ENCODE measurements around the gene NOTCH3.

NOTCH3 gene

GRCh38 chr19:15241259-15241910 is 40.6 kb upstream of the NOTCH3 start:
- DNase-seq (ENCODE audit: insufficient read length, low spot score), result no peak
- FAIRE-seq, result no peak
- TF ChIP-seq CTCF (IDR thresholded peaks at IDR 0.05; ENCODE audit: insufficient read depth, missing control alignments), result no peak

DNA sequence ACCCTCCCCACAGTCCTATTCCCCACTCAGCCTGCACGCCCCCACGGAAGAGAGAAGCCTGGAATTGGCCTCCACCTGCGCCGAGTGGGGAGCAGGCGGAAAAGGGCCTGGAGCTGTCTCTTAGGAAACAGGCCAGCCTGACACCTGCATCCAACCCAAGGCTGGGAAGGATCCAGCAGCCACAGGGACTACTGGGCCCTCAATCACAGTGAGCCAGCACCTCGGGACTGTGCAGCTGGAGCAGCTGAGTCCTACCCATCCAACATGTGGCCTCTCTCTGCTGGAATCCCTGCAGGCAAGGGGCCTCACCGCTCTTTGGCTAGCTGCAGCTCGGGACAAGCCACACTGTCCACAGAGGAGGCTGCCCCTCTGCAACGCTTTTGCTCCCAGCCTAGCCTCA is 39.7 kb upstream of the NOTCH3 start:
- no peak for TF ChIP-seq CTCF (IDR thresholded peaks at IDR 0.05; ENCODE audit: insufficient read depth, missing control alignments)
- FAIRE-seq (no peak), DNase-seq (ENCODE audit: insufficient read length, low spot score) (no peak)

- FAIRE-seq (no peak), DNase-seq (ENCODE audit: insufficient read length, low spot score) (no peak)
- TF ChIP-seq CTCF (IDR thresholded peaks at IDR 0.05; ENCODE audit: insufficient read depth, missing control alignments), result no peak
Observed at GRCh38 chr19:15239337-15239949, 38.6 kb upstream of the NOTCH3 start.

- TF ChIP-seq CTCF (IDR thresholded peaks at IDR 0.05; ENCODE audit: insufficient read depth, missing control alignments), result no peak
- DNase-seq (ENCODE audit: insufficient read length, low spot score) (no peak), FAIRE-seq (no peak)
Observed at GRCh38 chr19:15238639-15239155, 37.9 kb upstream of the NOTCH3 start.

DNA sequence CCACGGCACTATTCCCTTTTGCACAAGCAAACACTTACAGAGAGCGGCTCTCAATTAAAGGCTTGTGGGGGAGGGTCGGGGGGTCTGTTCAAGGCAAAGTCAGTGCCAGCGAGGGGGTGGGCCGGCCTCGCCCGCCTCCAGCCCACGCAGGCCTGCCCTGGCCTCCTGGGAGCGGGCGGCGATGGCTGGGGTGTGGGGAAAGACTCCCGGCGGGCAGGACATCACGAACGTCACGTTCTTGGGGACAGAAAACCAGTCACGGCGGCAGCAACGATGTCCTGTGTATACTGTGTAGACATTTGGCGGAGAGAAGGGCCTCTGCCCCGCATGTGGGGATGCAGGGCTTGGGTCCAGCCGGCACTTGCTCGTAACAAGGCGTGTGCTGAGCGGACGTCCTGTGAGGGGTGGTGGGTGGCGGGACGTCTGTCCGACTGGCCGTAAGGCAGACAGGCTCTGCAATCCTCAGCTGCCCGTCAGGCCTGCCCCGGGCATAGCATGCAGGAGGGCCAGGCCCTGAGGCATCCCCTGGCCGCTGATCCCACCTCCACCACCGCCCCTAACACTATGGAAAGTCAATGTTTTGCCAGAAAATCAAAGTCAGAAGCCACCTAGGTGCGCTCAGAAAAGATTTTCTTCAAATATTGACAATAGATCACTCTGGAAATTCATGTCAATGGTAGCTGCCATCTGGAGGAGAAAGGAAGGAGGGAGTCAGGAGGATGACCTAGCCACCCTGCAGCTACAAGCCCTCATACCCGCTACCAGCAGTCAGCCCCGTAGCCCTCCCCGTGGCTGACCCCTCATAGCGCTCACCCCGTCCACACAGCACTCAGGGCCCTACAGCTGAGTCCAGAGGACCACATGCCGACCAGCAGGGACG is 37.2 kb upstream of the NOTCH3 start:
- FAIRE-seq (no peak), DNase-seq (ENCODE audit: insufficient read length, low spot score) (no peak)
- TF ChIP-seq CTCF (IDR thresholded peaks at IDR 0.05; ENCODE audit: insufficient read depth, missing control alignments), result no peak

DNA sequence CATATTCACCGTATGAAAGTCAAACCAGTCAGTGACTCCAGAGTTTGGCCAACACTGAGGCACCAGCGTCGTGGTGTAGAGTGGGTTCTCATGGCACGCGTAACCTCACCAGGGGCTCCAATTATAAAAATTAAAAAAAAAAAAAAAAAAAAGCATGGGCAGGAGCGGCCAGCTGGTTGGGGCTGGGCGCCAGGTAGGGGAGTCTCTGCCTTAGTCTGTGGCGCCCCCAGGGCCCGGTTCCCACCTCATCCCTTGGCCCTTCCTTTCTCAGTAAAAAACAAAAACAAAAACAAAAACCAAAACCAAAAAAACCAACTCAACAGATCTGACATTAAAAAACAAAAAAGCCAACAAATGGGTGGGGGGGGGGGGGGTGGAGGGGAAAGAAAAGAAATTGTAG is 36.1 kb upstream of the NOTCH3 start:
- FAIRE-seq (no peak), DNase-seq (ENCODE audit: insufficient read length, low spot score) (no peak)
- no peak for TF ChIP-seq CTCF (IDR thresholded peaks at IDR 0.05; ENCODE audit: insufficient read depth, missing control alignments)
